A549 treated with Hydrocortisone at 1 μM for 4 hours (cell line): ENCODE results near the gene UBE2D1. TPM values are rescaled to one million over a fixed set of nuclear protein-coding genes. Genes with fewer than 3 reads are reported as not detected.

Experiments
- total RNA-seq: library from RNA; stranded (reverse); fragments of 200-300 nt; extraction: Qiagen RNA extraction; gene quantifications from 5 replicates; pipeline ENCODE4 v1.2.3, GENCODE V29; 2022

The UBE2D1 gene
- total RNA-seq: 15.2 to 20.4 TPM (median 16.4 TPM) in 5 replicates

GRCh38 chr10:58334817-58335305 lies at the start of gene UBE2D1:
Gene UBE2D1 (plus strand): TSS chr10:58335006. CDS start chr10:58335202, 196 bp downstream.

GRCh38 chr10:58384999-58385783 lies 50.4 kb downstream of the UBE2D1 start, which contains the start of gene TFAM:
Gene TFAM (plus strand): TSS chr10:58385410. CDS start chr10:58385548, 138 bp downstream.

Other genes with a start within 250 kb of the UBE2D1 start
- 2.0 to 4.5 TPM (median 3.0 TPM) in 5 replicates for gene IPMK, start 67.1 kb upstream of the UBE2D1 start, total RNA-seq
- gene CISD1, start 65.8 kb upstream of the UBE2D1 start, total RNA-seq: 37.9 to 57.3 TPM (median 53.2 TPM) in 5 replicates
- 66.2 to 88.5 TPM (median 69.6 TPM) in 5 replicates for gene TFAM, start 50.4 kb downstream of the UBE2D1 start, total RNA-seq
- gene BICC1, start 177.9 kb downstream of the UBE2D1 start, total RNA-seq: 14.6 to 25.3 TPM (median 17.1 TPM) in 5 replicates